ENCODE measurements around the gene GNB4. TPM values are rescaled to one million over a fixed set of nuclear protein-coding genes. Genes with fewer than 3 reads are reported as not detected.

Gene GNB4
- total RNA-seq, 4 donors from 2014 or later: 4.6 to 29.7 (median 4.8) TPM

DNA sequence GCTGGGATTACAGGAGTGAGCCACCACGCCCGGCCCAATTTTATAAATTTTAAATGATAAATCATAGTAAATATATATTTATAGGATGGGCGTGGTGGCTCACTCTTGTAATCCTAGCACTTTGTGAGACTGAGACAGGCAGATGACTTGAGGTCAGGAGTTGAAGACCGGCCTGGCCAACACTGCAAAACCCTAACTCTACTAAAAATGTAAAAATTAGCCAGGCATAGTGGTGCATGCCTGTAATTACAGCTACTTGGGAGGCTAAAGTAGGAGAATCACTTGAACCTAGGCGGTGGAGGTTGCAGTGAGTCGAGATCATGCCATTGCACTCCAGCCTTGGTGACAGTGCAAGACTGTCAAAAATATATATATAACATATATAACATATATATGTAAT lies 77.3 kb downstream of the GNB4 start:
- TF ChIP-seq, protein P1, sequence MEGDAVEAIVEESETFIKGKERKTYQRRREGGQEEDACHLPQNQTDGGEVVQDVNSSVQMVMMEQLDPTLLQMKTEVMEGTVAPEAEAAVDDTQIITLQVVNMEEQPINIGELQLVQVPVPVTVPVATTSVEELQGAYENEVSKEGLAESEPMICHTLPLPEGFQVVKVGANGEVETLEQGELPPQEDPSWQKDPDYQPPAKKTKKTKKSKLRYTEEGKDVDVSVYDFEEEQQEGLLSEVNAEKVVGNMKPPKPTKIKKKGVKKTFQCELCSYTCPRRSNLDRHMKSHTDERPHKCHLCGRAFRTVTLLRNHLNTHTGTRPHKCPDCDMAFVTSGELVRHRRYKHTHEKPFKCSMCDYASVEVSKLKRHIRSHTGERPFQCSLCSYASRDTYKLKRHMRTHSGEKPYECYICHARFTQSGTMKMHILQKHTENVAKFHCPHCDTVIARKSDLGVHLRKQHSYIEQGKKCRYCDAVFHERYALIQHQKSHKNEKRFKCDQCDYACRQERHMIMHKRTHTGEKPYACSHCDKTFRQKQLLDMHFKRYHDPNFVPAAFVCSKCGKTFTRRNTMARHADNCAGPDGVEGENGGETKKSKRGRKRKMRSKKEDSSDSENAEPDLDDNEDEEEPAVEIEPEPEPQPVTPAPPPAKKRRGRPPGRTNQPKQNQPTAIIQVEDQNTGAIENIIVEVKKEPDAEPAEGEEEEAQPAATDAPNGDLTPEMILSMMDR (IDR thresholded peaks at IDR 0.05): no peak
- TF ChIP-seq POLR2A (IDR thresholded peaks at IDR 0.05): no peak
- H3K4me3 ChIP-seq: no peak overlapping the region

DNA sequence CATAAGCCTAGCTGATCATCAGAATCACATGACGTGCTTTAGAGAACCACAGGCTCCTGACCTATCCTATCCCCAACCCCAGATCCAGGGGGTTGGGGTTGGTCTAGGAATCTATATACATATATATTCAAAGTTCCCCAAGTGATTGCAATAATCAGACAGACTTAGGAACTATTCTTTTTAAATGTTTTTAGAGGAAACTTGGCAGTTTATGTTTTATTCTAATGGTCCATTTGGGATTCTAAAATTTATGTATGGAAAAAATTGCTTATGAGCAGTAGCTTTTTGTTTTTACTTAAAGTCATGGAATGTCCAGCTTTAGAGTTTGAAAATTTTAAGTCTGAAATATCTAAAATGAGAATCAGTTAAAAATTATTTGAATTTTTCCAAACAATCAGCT lies 81.6 kb downstream of the GNB4 start:
- no peak overlapping the region for H3K4me3 ChIP-seq
- peaks cover 0 to 60% (median 0%) of the 10 kb centered on the region in 3 donors for H3K36me3 ChIP-seq
- no peaks in the 10 kb centered on the region for H3K9me3 ChIP-seq
- H3K4me1 ChIP-seq: no peaks in the 10 kb centered on the region
- no peak overlapping the region for H3K27ac ChIP-seq
- no peak for DNase-seq
- TF ChIP-seq POLR2A (IDR thresholded peaks at IDR 0.05): no peak
- TF ChIP-seq, protein P1 (IDR thresholded peaks at IDR 0.05): no peak
- H3K27me3 ChIP-seq: no peaks in the 10 kb centered on the region

More for the DNA sequence above, 77.3 kb downstream of the GNB4 start:
- no peak for DNase-seq
- Histone ChIP-seq H3K27me3 (no peaks in the 10 kb centered on the region), H3K36me3 (peaks cover 0 to 57% (median 0%) of the 10 kb centered on the region in 3 donors), H3K27ac (no peak overlapping the region), H3K9me3 (no peaks in the 10 kb centered on the region), H3K4me1 (no peaks in the 10 kb centered on the region)

DNA sequence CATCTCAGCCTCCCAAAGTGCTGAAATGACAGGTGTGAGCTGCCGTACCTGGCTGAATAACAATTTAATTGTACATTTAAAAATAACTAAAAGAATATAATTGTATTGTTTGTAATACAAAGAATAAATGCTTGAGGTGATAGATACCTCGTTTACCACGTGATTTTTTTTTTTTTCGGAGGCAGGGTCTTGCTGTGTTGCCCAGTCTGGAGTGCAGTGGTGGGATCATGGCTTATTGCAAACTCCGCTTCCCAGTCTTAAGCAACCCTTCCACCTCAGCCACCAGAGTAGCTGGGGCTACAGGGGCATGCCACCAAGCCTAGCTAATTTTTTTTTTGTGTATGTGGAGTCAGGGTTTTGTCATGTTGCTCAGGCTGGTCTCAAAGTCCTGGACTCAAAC lies 87.9 kb downstream of the GNB4 start:
- Histone ChIP-seq H3K27me3 (no peaks in the 10 kb centered on the region), H3K4me3 (no peak overlapping the region), H3K9me3 (no peaks in the 10 kb centered on the region), H3K27ac (no peak overlapping the region), H3K36me3 (peaks cover 0 to 92% (median 0%) of the 10 kb centered on the region in 3 donors), H3K4me1 (no peaks in the 10 kb centered on the region)
- DNase-seq: no peak
- no peak for TF ChIP-seq POLR2A (IDR thresholded peaks at IDR 0.05)
- TF ChIP-seq, protein P1 (IDR thresholded peaks at IDR 0.05): no peak

DNA sequence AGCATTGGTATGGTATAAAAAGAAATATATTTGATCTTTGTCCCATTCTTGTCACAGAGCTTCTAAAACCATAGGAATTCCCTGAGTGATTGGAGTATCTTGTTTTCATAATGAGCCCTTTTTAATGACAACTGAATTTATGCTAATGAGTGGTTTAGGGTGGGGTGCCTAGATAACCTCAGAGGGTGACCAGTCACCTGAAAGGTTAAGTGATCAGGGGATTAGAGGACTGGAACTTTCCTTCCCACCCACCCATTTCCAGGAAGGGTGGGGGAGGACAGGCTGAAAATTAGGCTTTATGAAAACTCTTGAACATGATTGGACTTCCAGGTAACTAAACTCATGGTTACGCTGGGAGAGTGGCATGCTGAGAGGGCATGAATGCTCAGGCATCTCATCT lies 95.3 kb downstream of the GNB4 start:
- no peak for DNase-seq
- H3K4me1 ChIP-seq: no peaks in the 10 kb centered on the region
- H3K9me3 ChIP-seq: no peaks in the 10 kb centered on the region
- peaks cover 0 to 92% (median 0%) of the 10 kb centered on the region in 3 donors for H3K36me3 ChIP-seq
- no peaks in the 10 kb centered on the region for H3K27me3 ChIP-seq
- H3K27ac ChIP-seq: no peak overlapping the region
- no peak overlapping the region for H3K4me3 ChIP-seq
- TF ChIP-seq, protein P1 (IDR thresholded peaks at IDR 0.05): no peak
- no peak for TF ChIP-seq POLR2A (IDR thresholded peaks at IDR 0.05)

DNA sequence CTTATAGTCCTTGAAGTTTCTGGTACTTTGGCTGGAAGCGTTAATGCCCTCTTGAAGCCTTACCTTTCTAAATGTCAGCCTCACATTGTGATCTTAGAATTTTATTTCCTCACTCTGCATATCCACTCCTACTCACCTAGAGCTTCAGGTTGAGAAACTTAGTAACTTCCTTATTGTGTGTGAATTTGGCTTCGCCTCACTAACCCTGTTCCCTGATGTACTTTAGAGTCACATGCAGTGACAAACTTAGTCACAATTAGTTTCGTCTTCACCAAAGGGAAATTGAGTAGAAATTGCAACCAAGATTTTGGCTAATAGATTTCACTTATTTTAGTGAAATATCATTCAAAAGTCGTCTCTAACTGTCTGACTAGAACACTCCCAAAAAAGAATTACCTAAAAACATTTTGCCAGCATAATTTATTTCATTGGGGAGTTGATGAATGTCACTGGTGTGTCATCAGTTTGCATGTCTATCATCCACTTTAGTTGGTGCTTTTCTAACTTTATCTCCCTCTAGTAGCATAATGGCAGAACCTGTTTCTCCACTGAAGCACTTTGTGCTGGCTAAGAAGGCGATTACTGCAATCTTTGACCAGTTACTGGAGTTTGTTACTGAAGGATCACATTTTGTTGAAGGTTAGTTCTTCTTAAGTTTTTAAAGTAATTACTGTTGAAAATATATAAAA lies 102.8 kb downstream of the GNB4 start:
- peak overlapping the region; percentile 75 to 94 (median 86) for H3K4me3 ChIP-seq
- H3K27ac ChIP-seq: peak overlapping the region; percentile 78 to 94 (median 87)
- H3K36me3 ChIP-seq: peaks cover 0 to 36% (median 0%) of the 10 kb centered on the region in 3 donors
- no peaks in the 10 kb centered on the region for H3K9me3 ChIP-seq
- peak in 1 of 3 donors; percentile 47 for DNase-seq
- TF ChIP-seq POLR2A (IDR thresholded peaks at IDR 0.05): peak in 1 of 2 donors; percentile 54
- TF ChIP-seq, protein P1 (IDR thresholded peaks at IDR 0.05): no peak
- H3K27me3 ChIP-seq: no peaks in the 10 kb centered on the region
- peaks cover 0 to 9% (median 0%) of the 10 kb centered on the region in 4 donors for H3K4me1 ChIP-seq
